HepG2 (cell line): ENCODE measurements around the gene ZKSCAN5. TPM values are rescaled to one million over a fixed set of nuclear protein-coding genes. Genes with fewer than 3 reads are reported as not detected.
A peak's percentile ranks its signal among the peaks of the same experiment; 100 is the strongest.

Experiments
- ATAC-seq: fragments of 200-7000 bp; cut with Tn5 transposase; 3 replicates; pipeline ENCODE4 v1.9.1; 2020; ENCODE audit warnings: mild to moderate bottlenecking, moderate library complexity
- BruUV-seq: library from RNA; stranded (reverse); fragments of 400-500 nt; replicated peaks from 2 replicates; lab custom pipeline; 2021; lab: Mats Ljungman, UMichigan
- CTCF ChIA-PET: fragments of 300-600 bp; formaldehyde crosslinking; extraction: SDS; loops from one replicate; lab custom pipeline; 2021; ENCODE audit warnings: low total read pairs, inconsistent platforms, low intra/inter-chr PET ratio; lab: Yijun Ruan, JAX
- POLR2A ChIA-PET: fragments of 350-600 bp; sonication (Branson Sonifier 250); formaldehyde crosslinking; loops from one replicate; lab custom pipeline; 2020; ENCODE audit warnings: antibody characterized with exemption, inconsistent platforms; lab: Yijun Ruan, JAX
- DNase-seq: peaks from one replicate; pipeline ENCODE4 v3.0.0-alpha.2; 2015; ENCODE audit warnings: low spot score
- FAIRE-seq: peaks from 3 replicates; lab custom pipeline; 2011; peaks lifted over from hg19 to GRCh38; lab: Jason Lieb, UNC
- H2AFZ ChIP-seq: one replicate; pipeline ENCODE4 v1.6.1; 2011; ENCODE audit warnings: low read length, inconsistent platforms
- H3K27ac ChIP-seq: fragments of 300-600 bp; 3 replicates; pipeline ENCODE4 v1.8.0; 2011; ENCODE audit warnings: mixed run types, mild to moderate bottlenecking, mixed read lengths, low read length, inconsistent platforms; ENCODE audit not compliant: insufficient read depth; ENCODE audit errors: extremely low read length
- H3K27me3 ChIP-seq, 2 experiments: fragments of 200-600 bp in 1 of 2; 2 replicates in 1 of 2; 3 replicates in 1 of 2; pipeline versions ENCODE4 v1.6.0 to v1.8.0; 2011; ENCODE audit warnings: low read length in 2 of 2, mild to moderate bottlenecking in 2 of 2, moderate library complexity in 2 of 2, inconsistent platforms in 1 of 2; ENCODE audit not compliant: insufficient read depth in 2 of 2, control insufficient read depth in 1 of 2
- H3K36me3 ChIP-seq, 2 experiments: fragments of 200-600 bp in 1 of 2; replicated peaks in 1 of 2; 2 replicates in 1 of 2; 3 replicates in 1 of 2; pipeline versions ENCODE4 v1.5.1 to v1.8.0; 2011; ENCODE audit warnings: low read length in 2 of 2, inconsistent platforms in 1 of 2; ENCODE audit not compliant: insufficient read depth in 2 of 2, control insufficient read depth in 1 of 2
- H3K4me1 ChIP-seq: 2 replicates; pipeline ENCODE4 v1.5.1; 2012; ENCODE audit warnings: low read length, inconsistent platforms; ENCODE audit not compliant: insufficient read depth
- H3K4me2 ChIP-seq: 2 replicates; pipeline ENCODE4 v1.6.0; 2011; ENCODE audit warnings: low read depth, low read length, inconsistent platforms
- H3K4me3 ChIP-seq, 3 experiments: fragments of 200-600 bp in 1 of 3; sonication (generic), shearing (Covaris generic) in 1 of 3; replicated peaks in 1 of 3; 2 replicates each; pipeline ENCODE4 v1.5.1; 2011 to 2016; ENCODE audit warnings: low read length in 3 of 3, inconsistent platforms in 2 of 3, low read depth in 2 of 3, mild to moderate bottlenecking in 2 of 3, control low read depth in 1 of 3, mixed read lengths in 1 of 3; ENCODE audit not compliant: insufficient read depth in 1 of 3
- H3K79me2 ChIP-seq: one replicate; pipeline ENCODE4 v1.6.1; 2011; ENCODE audit warnings: low read length, inconsistent platforms; ENCODE audit not compliant: insufficient read depth
- H3K9ac ChIP-seq: 2 replicates; pipeline ENCODE4 v1.6.0; 2011; ENCODE audit warnings: mild to moderate bottlenecking, low read depth, low read length, inconsistent platforms; ENCODE audit not compliant: insufficient read depth
- H3K9me3 ChIP-seq: 2 replicates; pipeline ENCODE4 v1.5.1; 2012; ENCODE audit warnings: mild to moderate bottlenecking, low read length
- H4K20me1 ChIP-seq: 2 replicates; pipeline ENCODE4 v1.6.0; 2011; ENCODE audit warnings: inconsistent platforms, mild to moderate bottlenecking, low read length, moderate library complexity; ENCODE audit not compliant: insufficient read depth
- HNRNPK ChIP-seq: fragments of 200-400 bp; formaldehyde crosslinking; IDR thresholded peaks from 2 replicates; pipeline ENCODE4 v1.6.1; 2018; ENCODE audit warnings: low read length, low read depth, moderate library complexity, mild to moderate bottlenecking; ENCODE audit not compliant: poor library complexity, severe bottlenecking
- IKZF1 ChIP-seq: fragments of 450-650 bp; IDR thresholded peaks from 2 replicates; pipeline ENCODE4 v1.7.1; 2016
- ZKSCAN1 ChIP-seq: fragments of 150-350 bp; IDR thresholded peaks from 2 replicates; pipeline ENCODE4 v1.6.1; 2014; ENCODE audit warnings: low read length
- ZNF251 ChIP-seq: sonication (generic); formaldehyde crosslinking; IDR thresholded peaks from 2 replicates; pipeline ENCODE4 v1.9.0; 2021; ENCODE audit warnings: mild to moderate bottlenecking, missing genetic modification reagents
- WGBS: methylation state at CpG from one replicate; pipeline ENCODE4 v1.1.6; 2017; ENCODE audit warnings: low lambda C conversion rate; 5-methylcytosine and 5-hydroxymethylcytosine counted together
- in situ Hi-C: cut with HindIII; loops from 2 replicates; pipeline ENCODE4 v1.10.0; 2017; ENCODE audit warnings: low pct_unique_long_range_greater_than_20kb; ENCODE audit not compliant: extremely low pct_ligation_motif_present
- intact Hi-C: fragments of 100-400 bp; cut with micrococcal nuclease; formaldehyde crosslinking; loops from one replicate; pipeline ENCODE4 v1.10.0; 2022; ENCODE audit not compliant: unreplicated experiment
- polyA plus RNA-seq, 8 experiments: library from polyadenylated mRNA; depleted of rRNA in 3 of 8; stranded (reverse) in 7 of 8; unstranded in 1 of 8; fragments of >200 nt; fragmentation: Illumina TruSeq in 4 of 8; extraction: Trizol in 4 of 8; gene quantifications; 2 replicates each; pipeline versions ENCODE4 v1.2.1 to v1.2.3, GENCODE V29; 2011 to 2016; ENCODE audit warnings: low read depth in 4 of 8, missing spikeins in 1 of 8, mixed read lengths in 1 of 8; ENCODE audit not compliant: insufficient read depth in 1 of 8
- total RNA-seq, 5 experiments: library from RNA; depleted of rRNA; stranded (reverse); fragments of >200 nt; fragmentation: Illumina TruSeq; extraction: Trizol; gene quantifications; 2 replicates each; pipeline ENCODE4 v1.2.3, GENCODE V29; 2016; ENCODE audit warnings: low read depth in 1 of 5
- TF ChIP-seq, protein P1 (sequence below): sonication (generic); formaldehyde crosslinking; IDR thresholded peaks from 2 replicates; pipeline ENCODE4 v1.4.0; 2020; ENCODE audit warnings: mild to moderate bottlenecking, missing genetic modification reagents
- TF ChIP-seq, protein P2 (sequence below), 2 experiments: sonication (generic) in 1 of 2; formaldehyde crosslinking in 1 of 2; IDR thresholded peaks; 2 replicates each; pipeline versions ENCODE4 v1.4.0 to v1.6.1; 2018 to 2020; ENCODE audit warnings: missing genetic modification reagents in 2 of 2, borderline replicate concordance in 1 of 2, low read depth in 1 of 2, mild to moderate bottlenecking in 1 of 2, missing biosample characterization in 1 of 2

ZKSCAN5 gene
- total and polyA plus RNA-seq, 2 of the 13 experiments (the other 11 are each of a cell fraction or from before 2014, with no cell fraction given), result 5.5 to 11.7 TPM

- Histone ChIP-seq H3K79me2 (peaks cover 40% of the 10 kb centered on the region), H3K4me2 (peak overlapping the region; percentile 90), H3K27ac (no peak overlapping the region), H2AFZ (no peak overlapping the region), H3K36me3 (peaks cover 10 to 24% of the 10 kb centered on the region in 2 experiments), H3K4me1 (peaks cover 17% of the 10 kb centered on the region), H4K20me1 (peaks cover 17% of the 10 kb centered on the region), H3K27me3 (no peaks in the 10 kb centered on the region; a peak in 1 of 5 replicates), H3K4me3 (peak overlapping the region; percentile 75 to 99 (median 98)), H3K9ac (peak overlapping the region; percentile 85), H3K9me3 (no peaks in the 10 kb centered on the region)
- ATAC-seq (no peak), FAIRE-seq (no peak), DNase-seq (no peak)
- CTCF ChIA-PET, result no interaction called here
- POLR2A ChIA-PET, result interaction anchor here (1.0 kb wide), 1 partner anchor 32 kb away, joined by 3 read pairs; no protein-coding TSS in a partner anchor
- in situ Hi-C loops, result no loop called here
- 65% methylated on average over 6 of the region's 6 CpGs for WGBS
- TF ChIP-seq ZKSCAN1 (no peak), HNRNPK (no peak), IKZF1 (no peak), ZNF251 (CRISPR knock-in tag) (no peak)
- TF ChIP-seq, protein P1, sequence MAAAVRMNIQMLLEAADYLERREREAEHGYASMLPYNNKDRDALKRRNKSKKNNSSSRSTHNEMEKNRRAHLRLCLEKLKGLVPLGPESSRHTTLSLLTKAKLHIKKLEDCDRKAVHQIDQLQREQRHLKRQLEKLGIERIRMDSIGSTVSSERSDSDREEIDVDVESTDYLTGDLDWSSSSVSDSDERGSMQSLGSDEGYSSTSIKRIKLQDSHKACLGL (CRISPR knock-in tag), result no peak
- TF ChIP-seq, protein P2, sequence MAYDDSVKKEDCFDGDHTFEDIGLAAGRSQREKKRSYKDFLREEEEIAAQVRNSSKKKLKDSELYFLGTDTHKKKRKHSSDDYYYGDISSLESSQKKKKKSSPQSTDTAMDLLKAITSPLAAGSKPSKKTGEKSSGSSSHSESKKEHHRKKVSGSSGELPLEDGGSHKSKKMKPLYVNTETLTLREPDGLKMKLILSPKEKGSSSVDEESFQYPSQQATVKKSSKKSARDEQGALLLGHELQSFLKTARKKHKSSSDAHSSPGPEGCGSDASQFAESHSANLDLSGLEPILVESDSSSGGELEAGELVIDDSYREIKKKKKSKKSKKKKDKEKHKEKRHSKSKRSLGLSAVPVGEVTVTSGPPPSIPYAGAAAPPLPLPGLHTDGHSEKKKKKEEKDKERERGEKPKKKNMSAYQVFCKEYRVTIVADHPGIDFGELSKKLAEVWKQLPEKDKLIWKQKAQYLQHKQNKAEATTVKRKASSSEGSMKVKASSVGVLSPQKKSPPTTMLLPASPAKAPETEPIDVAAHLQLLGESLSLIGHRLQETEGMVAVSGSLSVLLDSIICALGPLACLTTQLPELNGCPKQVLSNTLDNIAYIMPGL (CRISPR knock-in tag; IDR thresholded peaks at IDR 0.05; ENCODE audit: borderline replicate concordance in 1 of 2, low read depth in 1 of 2), result 0 out of 4 replicates have a peak, but pooled peaks of 1 of the 2 experiments have one; percentile 28
- intact Hi-C loops, result no loop called here
- BruUV-seq, result no TSS peak
These were observed 6.5 kb upstream of the ZKSCAN5 start for GRCh38 chr7:99497766-99498545.
